Endothelial cell of umbilical vein (primary cell): ENCODE data around the gene TMEM150C.

Experiments
- EZH2 ChIP-seq: IDR thresholded peaks from 2 replicates; pipeline ENCODE4 v1.6.1; 2012; ENCODE audit warnings: borderline replicate concordance, low read depth, mild to moderate bottlenecking, moderate library complexity, low read length, inconsistent platforms; ENCODE audit not compliant: severe bottlenecking
- MYC ChIP-seq: IDR thresholded peaks from one replicate; pipeline ENCODE4 v1.6.1; 2011; ENCODE audit warnings: mild to moderate bottlenecking, low read depth, low read length
- POLR2AphosphoS5 ChIP-seq: IDR thresholded peaks from 2 replicates; pipeline ENCODE4 v1.6.1; 2012; ENCODE audit warnings: low read depth, mild to moderate bottlenecking, control low read depth, low read length, moderate library complexity; ENCODE audit not compliant: insufficient read depth
- TF ChIP-seq, protein P1 (sequence below), 2 donors: IDR thresholded peaks; 1 replicate in 1 of 2; 2 replicates in 1 of 2; pipeline ENCODE4 v1.5.1; 2011; ENCODE audit warnings: low read length in 2 of 2, mild to moderate bottlenecking in 2 of 2, moderate library complexity in 2 of 2, control low read depth in 1 of 2, inconsistent platforms in 1 of 2, low read depth in 1 of 2; ENCODE audit not compliant: insufficient read depth in 1 of 2; ENCODE audit errors: extremely low read depth in 1 of 2

DNA sequence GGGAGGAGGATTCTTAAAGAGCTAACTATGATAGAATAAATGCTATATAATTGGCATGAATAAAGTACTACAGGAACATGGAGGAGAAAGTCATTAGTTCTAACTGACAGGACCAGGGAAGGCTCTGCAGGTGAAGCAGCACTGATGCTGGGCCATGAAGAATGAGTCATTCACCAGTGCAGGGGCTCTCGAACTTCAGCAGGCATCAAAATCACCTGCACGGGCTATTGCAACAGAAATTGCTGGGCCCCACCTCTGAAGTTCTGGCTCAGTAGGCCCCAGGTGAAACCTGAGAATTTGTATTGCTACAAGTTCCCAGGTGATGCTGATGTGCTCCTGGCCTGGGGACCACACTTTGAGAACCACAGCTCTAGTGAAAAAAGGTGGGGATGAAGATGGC lies 33.7 kb downstream of the TMEM150C start:
- TF ChIP-seq EZH2 = no peak
- TF ChIP-seq, protein P1, sequence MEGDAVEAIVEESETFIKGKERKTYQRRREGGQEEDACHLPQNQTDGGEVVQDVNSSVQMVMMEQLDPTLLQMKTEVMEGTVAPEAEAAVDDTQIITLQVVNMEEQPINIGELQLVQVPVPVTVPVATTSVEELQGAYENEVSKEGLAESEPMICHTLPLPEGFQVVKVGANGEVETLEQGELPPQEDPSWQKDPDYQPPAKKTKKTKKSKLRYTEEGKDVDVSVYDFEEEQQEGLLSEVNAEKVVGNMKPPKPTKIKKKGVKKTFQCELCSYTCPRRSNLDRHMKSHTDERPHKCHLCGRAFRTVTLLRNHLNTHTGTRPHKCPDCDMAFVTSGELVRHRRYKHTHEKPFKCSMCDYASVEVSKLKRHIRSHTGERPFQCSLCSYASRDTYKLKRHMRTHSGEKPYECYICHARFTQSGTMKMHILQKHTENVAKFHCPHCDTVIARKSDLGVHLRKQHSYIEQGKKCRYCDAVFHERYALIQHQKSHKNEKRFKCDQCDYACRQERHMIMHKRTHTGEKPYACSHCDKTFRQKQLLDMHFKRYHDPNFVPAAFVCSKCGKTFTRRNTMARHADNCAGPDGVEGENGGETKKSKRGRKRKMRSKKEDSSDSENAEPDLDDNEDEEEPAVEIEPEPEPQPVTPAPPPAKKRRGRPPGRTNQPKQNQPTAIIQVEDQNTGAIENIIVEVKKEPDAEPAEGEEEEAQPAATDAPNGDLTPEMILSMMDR (IDR thresholded peaks at IDR 0.05; ENCODE audit: extremely low read depth in 1 of 2, insufficient read depth in 1 of 2, low read depth in 1 of 2, low read length in 2 of 2) = no peak
- TF ChIP-seq POLR2AphosphoS5 = no peak
- TF ChIP-seq MYC = no peak
